Stimulated activated CD4-positive, alpha-beta T cell treated with anti-CD3 and anti-CD28 coated beads, Interleukin-15, amount 100 ng/mL, for 48 hours (primary cell): ENCODE measurements around the gene FBXL3.
A peak's percentile ranks its signal among the peaks of the same experiment; 100 is the strongest.
"Not testable (repeated sequence)": the region's sequence is repeated elsewhere in the genome, so short reads cannot be mapped to it uniquely, and the experiment has no call there.

Experiments used
- DNase-seq, 2 donors: peaks; one replicate each; pipeline ENCODE4 v3.0.0-alpha.2; 2020; ENCODE audit warnings: low read depth in 2 of 2

FBXL3 gene

GRCh38 chr13:77026255-77026860 lies 601 bp downstream of the FBXL3 start:
- DNase-seq: peak; percentile 56

DNA sequence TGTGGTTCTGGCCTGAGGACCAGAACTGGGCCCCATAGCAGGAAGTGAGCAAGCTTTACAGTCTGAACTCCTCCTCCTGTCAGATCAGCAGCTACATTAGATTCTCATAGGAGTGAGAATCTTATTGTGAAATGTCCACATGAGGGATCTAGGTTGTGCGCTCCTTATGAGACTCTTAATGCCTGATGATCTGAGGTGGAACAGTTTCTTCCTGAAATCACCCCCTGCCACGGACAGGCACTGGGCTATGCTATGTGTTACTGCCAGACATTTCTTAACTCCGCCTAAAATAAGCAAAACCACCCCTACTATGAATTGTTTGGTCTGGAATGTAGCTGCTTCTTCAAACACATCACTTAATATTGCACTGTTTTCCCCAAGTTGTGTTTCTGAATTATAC lies 4.6 kb downstream of the FBXL3 start:
- no peak for DNase-seq

GRCh38 chr13:77019756-77020155 lies 7.2 kb downstream of the FBXL3 start:
- DNase-seq: no peak

DNA sequence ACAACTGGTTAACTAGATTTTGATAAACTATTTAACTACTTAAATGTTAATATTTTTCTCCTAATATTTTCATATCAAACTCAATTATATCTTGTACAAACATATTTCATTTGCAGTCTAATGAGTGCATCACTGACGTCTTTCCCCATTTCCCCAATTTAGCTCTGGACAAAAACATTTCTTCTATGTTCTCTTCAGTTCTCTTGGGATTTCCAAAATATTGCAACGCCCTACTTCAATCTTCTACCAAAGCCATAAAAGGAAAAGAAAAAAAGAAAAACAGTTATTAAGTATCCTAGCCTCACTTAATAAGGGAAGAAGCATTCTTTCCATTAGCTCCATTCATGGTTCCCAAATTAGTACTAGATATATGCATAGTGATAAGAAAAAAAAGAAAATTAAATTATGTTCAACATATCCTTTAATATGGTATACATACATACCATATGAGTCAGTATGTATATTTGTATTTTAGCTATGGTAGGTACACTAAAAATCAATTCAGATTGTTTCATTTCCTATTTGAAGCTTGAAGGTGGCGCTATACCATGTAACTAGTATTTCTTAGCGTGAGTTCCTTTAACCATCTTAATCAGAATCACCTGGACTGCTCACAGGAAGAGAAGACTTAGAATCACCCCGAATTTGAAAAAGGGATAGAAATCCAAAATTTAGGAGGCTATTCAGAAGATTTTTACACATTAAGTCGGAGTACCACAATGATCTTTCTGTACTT lies 9.9 kb downstream of the FBXL3 start:
- DNase-seq: no peak

GRCh38 chr13:77016251-77016812 lies 10.6 kb downstream of the FBXL3 start:
- no peak for DNase-seq

- no peak for DNase-seq
These were observed 11.9 kb downstream of the FBXL3 start for GRCh38 chr13:77014906-77015685.

- no peak for DNase-seq
These were observed 13.0 kb downstream of the FBXL3 start for GRCh38 chr13:77013853-77014542.

- not testable (repeated sequence) for DNase-seq
These were observed 17.2 kb downstream of the FBXL3 start for GRCh38 chr13:77009719-77010118.

DNA sequence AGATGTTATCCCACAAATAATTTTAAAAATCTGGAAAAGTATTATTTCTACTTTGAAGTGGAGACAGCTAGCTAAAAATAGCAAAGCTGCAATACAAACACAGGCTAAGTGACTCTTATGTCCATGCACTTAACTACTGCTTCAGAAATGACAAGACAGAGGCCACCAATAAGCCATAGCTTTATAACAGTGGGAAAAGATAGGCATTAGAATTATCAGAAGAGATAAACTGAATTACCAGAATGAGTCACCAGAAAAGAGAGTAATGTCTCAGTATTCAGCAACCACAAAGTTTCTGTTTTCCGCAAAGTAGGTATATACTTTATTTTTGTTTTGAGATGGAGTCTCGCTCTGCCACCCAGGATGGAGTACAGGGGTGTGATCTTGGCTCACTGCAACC lies 17.9 kb downstream of the FBXL3 start:
- DNase-seq: no peak

GRCh38 chr13:77008337-77008736 lies 18.6 kb downstream of the FBXL3 start:
- not testable (repeated sequence) for DNase-seq

GRCh38 chr13:77002590-77003190 lies 24.3 kb downstream of the FBXL3 start:
- DNase-seq: no peak

- no peak for DNase-seq
These were observed 24.9 kb downstream of the FBXL3 start for GRCh38 chr13:77001963-77002587.

- DNase-seq: no peak
These were observed 25.4 kb downstream of the FBXL3 start for GRCh38 chr13:77001540-77001939.

- no peak for DNase-seq
These were observed 26.5 kb downstream of the FBXL3 start for GRCh38 chr13:77000475-77000874.

- no peak for DNase-seq
These were observed 32.7 kb downstream of the FBXL3 start for GRCh38 chr13:76994281-76994680.

- no peak for DNase-seq
These were observed 33.5 kb downstream of the FBXL3 start for GRCh38 chr13:76993473-76993872.

DNA sequence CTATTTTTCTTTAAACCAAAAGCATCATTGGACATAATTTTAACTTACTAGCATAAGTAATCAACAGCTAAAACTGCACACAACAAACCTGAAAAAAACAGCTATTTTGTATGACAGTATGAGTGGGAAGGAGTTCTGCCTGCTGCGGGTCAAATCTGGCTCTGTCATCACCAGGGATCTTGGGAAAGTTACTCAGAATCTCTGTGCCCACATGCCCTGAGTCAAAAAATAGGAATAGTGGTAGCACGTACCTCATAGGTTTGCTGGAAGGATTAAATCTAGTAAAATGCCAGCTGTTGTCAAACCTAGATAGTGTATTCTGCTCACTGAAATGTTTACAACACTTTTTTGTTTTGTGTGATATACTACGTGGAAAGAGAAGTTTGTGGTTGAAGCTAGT lies 33.9 kb downstream of the FBXL3 start:
- DNase-seq: no peak

DNA sequence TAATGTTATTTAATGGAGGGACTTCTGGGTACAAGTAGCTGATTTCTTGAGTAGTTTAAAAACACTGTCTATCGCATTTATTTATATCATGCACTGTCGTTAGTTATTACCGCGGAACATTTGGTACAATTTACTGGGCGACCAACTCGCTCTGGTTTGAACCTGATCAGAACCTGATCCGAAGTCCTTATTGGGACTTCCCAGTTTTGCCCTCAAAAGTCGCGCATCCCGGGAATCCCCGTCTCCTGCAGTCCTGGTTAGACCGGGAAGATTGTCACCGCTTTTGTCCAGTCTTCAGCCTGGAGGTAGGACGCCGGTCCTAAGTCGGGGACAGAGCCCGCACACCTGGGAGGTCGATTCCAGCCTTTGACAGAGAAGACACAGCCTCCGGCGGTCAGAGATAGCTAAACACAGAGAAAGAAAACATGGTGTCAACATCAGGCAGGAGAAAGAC lies 34.4 kb downstream of the FBXL3 start:
- DNase-seq: no peak

DNA sequence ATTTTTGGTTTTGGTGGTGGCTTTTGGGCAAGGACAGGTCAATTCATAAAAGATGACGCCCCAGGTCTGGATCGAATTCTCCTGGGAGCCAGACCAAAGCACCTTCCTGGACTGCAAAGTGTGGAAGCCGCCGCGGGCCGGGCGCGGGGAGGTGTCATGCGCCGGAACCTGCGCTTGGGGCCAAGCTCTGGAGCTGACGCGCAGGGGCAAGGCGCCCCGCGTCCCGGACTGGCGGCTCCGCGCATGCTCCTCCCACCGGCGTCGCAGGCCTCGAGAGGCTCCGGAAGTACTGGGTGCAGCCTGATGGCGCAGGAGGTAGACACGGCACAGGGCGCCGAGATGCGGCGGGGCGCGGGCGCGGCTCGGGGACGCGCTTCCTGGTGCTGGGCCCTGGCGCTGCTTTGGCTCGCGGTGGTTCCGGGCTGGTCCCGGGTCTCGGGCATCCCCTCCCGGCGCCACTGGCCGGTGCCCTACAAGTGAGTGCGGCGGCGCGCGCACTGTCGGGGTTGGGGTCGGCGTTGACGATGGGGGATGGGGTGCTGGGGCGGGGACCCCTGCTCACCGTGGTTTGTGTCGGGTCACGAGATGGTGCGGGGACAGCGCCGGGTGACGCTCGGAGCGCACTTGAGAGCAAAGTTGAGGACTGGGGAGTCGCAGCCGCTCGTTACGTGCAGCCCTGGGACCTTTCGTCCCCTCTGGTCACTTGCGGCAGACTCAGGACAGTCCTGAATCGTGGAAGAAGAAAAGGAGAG lies 35.0 kb downstream of the FBXL3 start, which contains the start of gene CLN5:
Gene CLN5, plus strand, starts transcription at position 286 of the 752 bp plus-strand sequence. Its CDS starts 18 bp downstream, at position 304.
- peak; percentile 90 to 92 for DNase-seq

DNA sequence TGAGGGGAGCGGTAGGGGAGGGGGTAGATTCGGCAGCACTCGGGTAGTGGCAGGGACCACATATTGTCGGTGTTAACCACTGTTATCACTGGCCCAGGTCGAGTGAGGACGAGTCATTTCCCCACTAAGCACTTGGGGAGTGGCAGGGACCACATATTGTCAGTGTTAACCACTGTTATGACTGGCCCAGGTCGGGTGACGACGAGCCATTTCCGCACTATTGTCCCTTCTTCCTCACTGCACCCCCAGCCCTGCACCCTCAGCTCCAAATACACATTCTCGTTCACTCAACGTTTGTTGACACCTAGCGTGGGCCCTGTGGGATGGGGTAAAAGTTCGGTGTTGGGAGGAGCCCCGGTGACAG lies 35.5 kb downstream of the FBXL3 start:
- DNase-seq: peak; percentile 61 to 71
